ENCODE measurements around the gene MTHFSD. TPM values are rescaled to one million over a fixed set of nuclear protein-coding genes. Genes with fewer than 3 reads are reported as not detected.

MTHFSD gene
- total and polyA plus RNA-seq, 2 of the 8 experiments (the other 6 are each of a cell fraction or from before 2014, with no cell fraction given) = 7.1 to 9.8 TPM

GRCh38 chr16:86492961-86493629 is 61.9 kb downstream of the MTHFSD start (continued):
- no peak for TF ChIP-seq JUND (IDR thresholded peaks at IDR 0.05; ENCODE audit: low read length)
- TF ChIP-seq SRF (IDR thresholded peaks at IDR 0.05; ENCODE audit: low read depth, low read length) = no peak

All from H1 (cell line).